ENCODE data around the gene FAM131C.
"Not testable (repeated sequence)": the region's sequence is repeated elsewhere in the genome, so short reads cannot be mapped to it uniquely, and the experiment has no call there.

The FAM131C gene

GRCh38 chr1:16053781-16054502, 19.5 kb downstream of the FAM131C start:
- Histone ChIP-seq H3K9me3 (no peaks in the 10 kb centered on the region), H3K4me3 (no peak overlapping the region), H3K36me3 (no peaks in the 10 kb centered on the region), H3K27me3 (peaks cover 0 to 4% of the 10 kb centered on the region in 2 donors), H3K4me1 (peaks cover 0 to 12% (median 7%) of the 10 kb centered on the region in 4 donors), H3K27ac (no peak overlapping the region)
- TF ChIP-seq CTCF (IDR thresholded peaks at IDR 0.05), result no peak
- intact Hi-C loops (cut with DNase I; ENCODE audit: low total_unique reads), result no loop called here
- no peak for DNase-seq

GRCh38 chr1:16051949-16052348, 21.5 kb downstream of the FAM131C start:
- H3K4me1 ChIP-seq, result peaks cover 0 to 20% (median 14%) of the 10 kb centered on the region in 4 donors
- intact Hi-C loops (cut with DNase I; ENCODE audit: low total_unique reads); H3K27me3 ChIP-seq; H3K4me3 ChIP-seq; H3K9me3 ChIP-seq; H3K27ac ChIP-seq; DNase-seq; H3K36me3 ChIP-seq: not testable (repeated sequence)

DNA sequence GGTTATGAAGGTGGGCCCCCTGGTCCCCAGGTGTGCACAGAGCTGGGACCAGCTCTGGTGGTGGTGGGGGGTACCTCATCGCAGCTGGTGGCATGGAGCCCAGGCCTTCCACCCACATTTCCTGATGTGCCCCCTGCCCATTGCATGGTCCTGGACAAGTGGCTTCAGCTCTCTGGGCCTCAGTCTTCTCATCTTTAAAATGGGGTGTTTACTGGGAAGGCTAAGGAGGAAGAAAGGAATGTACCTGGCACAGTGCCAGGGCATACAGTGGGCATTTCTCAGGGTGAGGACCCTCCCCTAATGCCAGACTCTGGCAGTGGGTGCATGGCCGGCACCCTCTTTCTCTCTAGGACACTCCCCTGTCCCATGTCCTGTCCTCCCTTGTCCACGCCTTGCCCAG, 22.4 kb downstream of the FAM131C start:
- Histone ChIP-seq H3K9me3 (no peaks in the 10 kb centered on the region), H3K36me3 (no peaks in the 10 kb centered on the region), H3K4me3 (no peak overlapping the region), H3K27me3 (no peaks in the 10 kb centered on the region), H3K27ac (no peak overlapping the region), H3K4me1 (peaks cover 0 to 16% (median 11%) of the 10 kb centered on the region in 4 donors)
- intact Hi-C loops (cut with DNase I; ENCODE audit: low total_unique reads), result no loop called here
- no peak for TF ChIP-seq CTCF (IDR thresholded peaks at IDR 0.05)
- no peak for DNase-seq

DNA sequence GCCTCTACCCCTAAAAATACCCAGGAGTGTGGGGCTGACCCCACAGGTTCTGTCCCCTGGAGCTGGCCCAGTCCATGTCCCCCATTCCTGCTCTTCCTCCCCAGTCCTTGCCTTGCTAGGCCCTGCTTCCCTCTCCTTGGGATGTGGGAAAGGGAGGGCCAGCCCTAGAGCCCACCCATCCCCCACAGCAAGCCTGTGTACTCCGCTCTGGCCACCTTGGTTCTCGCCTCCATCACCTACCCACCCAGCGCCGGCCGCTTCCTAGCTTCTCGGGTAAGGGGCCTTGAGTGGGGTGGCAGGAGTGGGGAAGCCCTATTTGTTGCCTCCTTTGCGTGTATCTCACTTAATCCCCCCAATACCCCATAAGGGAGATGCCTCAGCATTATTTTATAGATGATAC, 23.1 kb downstream of the FAM131C start:
- no peaks in the 10 kb centered on the region for H3K9me3 ChIP-seq
- no peak for TF ChIP-seq CTCF (IDR thresholded peaks at IDR 0.05)
- no peak overlapping the region for H3K27ac ChIP-seq
- no peaks in the 10 kb centered on the region for H3K27me3 ChIP-seq
- intact Hi-C loops (cut with DNase I; ENCODE audit: low total_unique reads), result no loop called here
- DNase-seq, result no peak
- no peak overlapping the region for H3K4me3 ChIP-seq
- H3K4me1 ChIP-seq, result peaks cover 0 to 11% (median 9%) of the 10 kb centered on the region in 4 donors
- no peaks in the 10 kb centered on the region for H3K36me3 ChIP-seq

- no peaks in the 10 kb centered on the region for H3K9me3 ChIP-seq
- no peaks in the 10 kb centered on the region for H3K27me3 ChIP-seq
- no peaks in the 10 kb centered on the region for H3K36me3 ChIP-seq
- H3K4me3 ChIP-seq, result peak overlapping the region; percentile 45 to 53
- peaks cover 0 to 11% (median 9%) of the 10 kb centered on the region in 4 donors for H3K4me1 ChIP-seq
- peak in 1 of 2 donors; percentile 44 for DNase-seq
- no peak for TF ChIP-seq CTCF (IDR thresholded peaks at IDR 0.05)
- intact Hi-C loops (cut with DNase I; ENCODE audit: low total_unique reads), result no loop called here
- peak overlapping the region; percentile 10 to 44 for H3K27ac ChIP-seq
Observed at GRCh38 chr1:16048573-16049189, 24.8 kb downstream of the FAM131C start.

DNA sequence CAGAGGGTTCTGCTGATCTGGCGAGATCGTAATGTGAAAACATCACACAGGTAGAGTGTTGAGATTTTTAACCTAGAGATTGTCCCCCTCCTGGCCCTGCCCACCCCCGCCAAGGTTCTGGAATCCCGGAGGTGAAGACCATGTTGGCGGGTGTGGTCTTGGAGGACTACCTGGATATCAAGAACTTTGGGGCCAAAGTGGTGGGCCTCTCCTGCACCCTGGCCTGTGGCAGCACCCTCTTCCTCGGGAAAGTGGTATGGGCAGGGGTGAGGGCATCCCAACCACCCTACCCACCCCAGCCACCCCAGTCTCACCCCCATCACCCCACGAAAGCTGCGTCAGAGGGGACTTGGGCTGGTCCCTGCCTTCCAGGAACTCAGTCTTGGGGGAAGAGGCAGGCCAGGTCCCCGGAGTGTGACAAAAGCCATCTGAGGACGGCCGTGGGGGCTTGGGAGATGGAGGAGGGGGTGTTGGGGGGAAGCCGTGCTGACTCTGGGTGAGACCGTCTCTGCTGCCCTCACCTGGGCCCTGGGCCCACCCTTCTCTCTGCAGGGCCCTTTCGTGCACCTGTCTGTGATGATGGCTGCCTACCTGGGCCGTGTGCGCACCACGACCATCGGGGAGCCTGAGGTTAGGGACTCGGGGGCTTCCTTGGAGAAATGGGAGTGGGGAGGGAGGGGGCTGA, 25.5 kb downstream of the FAM131C start:
- intact Hi-C loops (cut with DNase I; ENCODE audit: low total_unique reads), result no loop called here
- H3K36me3 ChIP-seq, result no peaks in the 10 kb centered on the region
- no peaks in the 10 kb centered on the region for H3K9me3 ChIP-seq
- peaks cover 0 to 11% (median 9%) of the 10 kb centered on the region in 4 donors for H3K4me1 ChIP-seq
- no peak overlapping the region for H3K27ac ChIP-seq
- H3K27me3 ChIP-seq, result no peaks in the 10 kb centered on the region
- H3K4me3 ChIP-seq, result peak overlapping the region in 1 of 2 donors; percentile 53
- TF ChIP-seq CTCF (IDR thresholded peaks at IDR 0.05), result no peak
- DNase-seq, result no peak

Data from tibial artery (tissue), 4 donors.